HepG2 (cell line): ENCODE measurements around the gene VWA7. TPM values are rescaled to one million over a fixed set of nuclear protein-coding genes. Genes with fewer than 3 reads are reported as not detected.

ENCODE experiments used
- ATAC-seq: fragments of 200-7000 bp; cut with Tn5 transposase; 3 replicates; pipeline ENCODE4 v1.9.1; 2020; ENCODE audit warnings: mild to moderate bottlenecking, moderate library complexity
- BruUV-seq: library from RNA; stranded (reverse); fragments of 400-500 nt; replicated peaks from 2 replicates; lab custom pipeline; 2021; lab: Mats Ljungman, UMichigan
- CTCF ChIA-PET: fragments of 300-600 bp; formaldehyde crosslinking; extraction: SDS; loops from one replicate; lab custom pipeline; 2021; ENCODE audit warnings: low total read pairs, inconsistent platforms, low intra/inter-chr PET ratio; lab: Yijun Ruan, JAX
- POLR2A ChIA-PET: fragments of 350-600 bp; sonication (Branson Sonifier 250); formaldehyde crosslinking; loops from one replicate; lab custom pipeline; 2020; ENCODE audit warnings: antibody characterized with exemption, inconsistent platforms; lab: Yijun Ruan, JAX
- DNase-seq: peaks from one replicate; pipeline ENCODE4 v3.0.0-alpha.2; 2015; ENCODE audit warnings: low spot score
- FAIRE-seq: peaks from 3 replicates; lab custom pipeline; 2011; peaks lifted over from hg19 to GRCh38; lab: Jason Lieb, UNC
- H2AFZ ChIP-seq: one replicate; pipeline ENCODE4 v1.6.1; 2011; ENCODE audit warnings: low read length, inconsistent platforms
- H3K27ac ChIP-seq: fragments of 300-600 bp; 3 replicates; pipeline ENCODE4 v1.8.0; 2011; ENCODE audit warnings: mixed run types, mild to moderate bottlenecking, mixed read lengths, low read length, inconsistent platforms; ENCODE audit not compliant: insufficient read depth; ENCODE audit errors: extremely low read length
- H3K27me3 ChIP-seq, 2 experiments: fragments of 200-600 bp in 1 of 2; 2 replicates in 1 of 2; 3 replicates in 1 of 2; pipeline versions ENCODE4 v1.6.0 to v1.8.0; 2011; ENCODE audit warnings: low read length in 2 of 2, mild to moderate bottlenecking in 2 of 2, moderate library complexity in 2 of 2, inconsistent platforms in 1 of 2; ENCODE audit not compliant: insufficient read depth in 2 of 2, control insufficient read depth in 1 of 2
- H3K36me3 ChIP-seq, 2 experiments: fragments of 200-600 bp in 1 of 2; replicated peaks in 1 of 2; 2 replicates in 1 of 2; 3 replicates in 1 of 2; pipeline versions ENCODE4 v1.5.1 to v1.8.0; 2011; ENCODE audit warnings: low read length in 2 of 2, inconsistent platforms in 1 of 2; ENCODE audit not compliant: insufficient read depth in 2 of 2, control insufficient read depth in 1 of 2
- H3K4me1 ChIP-seq: 2 replicates; pipeline ENCODE4 v1.5.1; 2012; ENCODE audit warnings: low read length, inconsistent platforms; ENCODE audit not compliant: insufficient read depth
- H3K4me2 ChIP-seq: 2 replicates; pipeline ENCODE4 v1.6.0; 2011; ENCODE audit warnings: low read depth, low read length, inconsistent platforms
- H3K4me3 ChIP-seq, 3 experiments: fragments of 200-600 bp in 1 of 3; sonication (generic), shearing (Covaris generic) in 1 of 3; replicated peaks in 1 of 3; 2 replicates each; pipeline ENCODE4 v1.5.1; 2011 to 2016; ENCODE audit warnings: low read length in 3 of 3, inconsistent platforms in 2 of 3, low read depth in 2 of 3, mild to moderate bottlenecking in 2 of 3, control low read depth in 1 of 3, mixed read lengths in 1 of 3; ENCODE audit not compliant: insufficient read depth in 1 of 3
- H3K79me2 ChIP-seq: one replicate; pipeline ENCODE4 v1.6.1; 2011; ENCODE audit warnings: low read length, inconsistent platforms; ENCODE audit not compliant: insufficient read depth
- H3K9ac ChIP-seq: 2 replicates; pipeline ENCODE4 v1.6.0; 2011; ENCODE audit warnings: mild to moderate bottlenecking, low read depth, low read length, inconsistent platforms; ENCODE audit not compliant: insufficient read depth
- H3K9me3 ChIP-seq: 2 replicates; pipeline ENCODE4 v1.5.1; 2012; ENCODE audit warnings: mild to moderate bottlenecking, low read length
- H4K20me1 ChIP-seq: 2 replicates; pipeline ENCODE4 v1.6.0; 2011; ENCODE audit warnings: inconsistent platforms, mild to moderate bottlenecking, low read length, moderate library complexity; ENCODE audit not compliant: insufficient read depth
- SKI ChIP-seq: fragments of 450-650 bp; IDR thresholded peaks from one replicate; pipeline ENCODE4 v1.6.1; 2018; ENCODE audit warnings: mild to moderate bottlenecking; ENCODE audit not compliant: partially characterized antibody
- SRSF9 ChIP-seq: fragments of 200-400 bp; formaldehyde crosslinking; IDR thresholded peaks from 2 replicates; pipeline ENCODE4 v1.6.1; 2018; ENCODE audit warnings: borderline replicate concordance, mild to moderate bottlenecking, low read depth, low read length; ENCODE audit not compliant: insufficient read depth, poor library complexity, severe bottlenecking
- ZNF687 ChIP-seq: sonication (generic); formaldehyde crosslinking; IDR thresholded peaks from 2 replicates; pipeline ENCODE4 v1.5.1; 2020; ENCODE audit warnings: mild to moderate bottlenecking, missing genetic modification reagents, moderate library complexity
- WGBS: methylation state at CpG from one replicate; pipeline ENCODE4 v1.1.6; 2017; ENCODE audit warnings: low lambda C conversion rate; 5-methylcytosine and 5-hydroxymethylcytosine counted together
- in situ Hi-C: cut with HindIII; loops from 2 replicates; pipeline ENCODE4 v1.10.0; 2017; ENCODE audit warnings: low pct_unique_long_range_greater_than_20kb; ENCODE audit not compliant: extremely low pct_ligation_motif_present
- intact Hi-C: fragments of 100-400 bp; cut with micrococcal nuclease; formaldehyde crosslinking; loops from one replicate; pipeline ENCODE4 v1.10.0; 2022; ENCODE audit not compliant: unreplicated experiment
- polyA plus RNA-seq, 8 experiments: library from polyadenylated mRNA; depleted of rRNA in 3 of 8; stranded (reverse) in 7 of 8; unstranded in 1 of 8; fragments of >200 nt; fragmentation: Illumina TruSeq in 4 of 8; extraction: Trizol in 4 of 8; gene quantifications; 2 replicates each; pipeline versions ENCODE4 v1.2.1 to v1.2.3, GENCODE V29; 2011 to 2016; ENCODE audit warnings: low read depth in 4 of 8, missing spikeins in 1 of 8, mixed read lengths in 1 of 8; ENCODE audit not compliant: insufficient read depth in 1 of 8
- total RNA-seq, 5 experiments: library from RNA; depleted of rRNA; stranded (reverse); fragments of >200 nt; fragmentation: Illumina TruSeq; extraction: Trizol; gene quantifications; 2 replicates each; pipeline ENCODE4 v1.2.3, GENCODE V29; 2016; ENCODE audit warnings: low read depth in 1 of 5
- TF ChIP-seq, protein P1 (sequence below): sonication (generic); formaldehyde crosslinking; IDR thresholded peaks from 2 replicates; pipeline ENCODE4 v1.4.0; 2020; ENCODE audit warnings: missing genetic modification reagents, mild to moderate bottlenecking, borderline replicate concordance

The VWA7 gene
- total and polyA plus RNA-seq, 2 of the 13 experiments (the other 11 are each of a cell fraction or from before 2014, with no cell fraction given) = 0.86 to 3.3 TPM

- Histone ChIP-seq H3K36me3 (no peaks in the 10 kb centered on the region), H3K4me3 (no peak overlapping the region), H3K9ac (no peak overlapping the region), H2AFZ (no peak overlapping the region), H3K4me2 (no peak overlapping the region), H3K27me3 (peaks cover 5 to 47% of the 10 kb centered on the region in 2 experiments; a peak in 4 of 5 replicates), H3K4me1 (peaks cover 15% of the 10 kb centered on the region), H3K79me2 (no peaks in the 10 kb centered on the region), H3K27ac (no peak overlapping the region), H4K20me1 (no peaks in the 10 kb centered on the region), H3K9me3 (no peaks in the 10 kb centered on the region)
- no peak for ATAC-seq
- WGBS = 40% methylated on average over 5 of the region's 6 CpGs
- FAIRE-seq = no peak
- intact Hi-C loops (loop anchor here (5.0 kb wide), 1 partner anchor 37 kb away; the partner anchor contains the start of gene LY6G5C), in situ Hi-C loops (no loop called here)
- TF ChIP-seq SKI (no peak), ZNF687 (CRISPR knock-in tag) (peak; percentile 18; the same call in 1 of the 2 replicates)
- ChIA-PET CTCF (no interaction called here), POLR2A (no interaction called here)
- DNase-seq = no peak
- BruUV-seq = no TSS peak
These were observed 58.1 kb downstream of the VWA7 start for GRCh38 chr6:31719001-31719400.

GRCh38 chr6:31718265-31718664 lies 58.9 kb downstream of the VWA7 start:
- no peak for FAIRE-seq
- H3K4me1 ChIP-seq = peaks cover 22% of the 10 kb centered on the region
- no TSS peak for BruUV-seq
- 40% methylated on average over 1 of the region's 1 CpG for WGBS
- no peak overlapping the region for H3K4me3 ChIP-seq
- TF ChIP-seq SRSF9 = no peak
- TF ChIP-seq, protein P1, sequence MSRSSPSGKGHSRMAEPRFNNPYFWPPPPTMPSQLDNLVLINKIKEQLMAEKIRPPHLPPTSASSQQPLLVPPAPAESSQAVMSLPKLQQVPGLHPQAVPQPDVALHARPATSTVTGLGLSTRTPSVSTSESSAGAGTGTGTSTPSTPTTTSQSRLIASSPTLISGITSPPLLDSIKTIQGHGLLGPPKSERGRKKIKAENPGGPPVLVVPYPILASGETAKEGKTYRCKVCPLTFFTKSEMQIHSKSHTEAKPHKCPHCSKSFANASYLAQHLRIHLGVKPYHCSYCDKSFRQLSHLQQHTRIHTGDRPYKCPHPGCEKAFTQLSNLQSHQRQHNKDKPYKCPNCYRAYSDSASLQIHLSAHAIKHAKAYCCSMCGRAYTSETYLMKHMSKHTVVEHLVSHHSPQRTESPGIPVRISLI (CRISPR knock-in tag) = no peak
- TF ChIP-seq, all 625 proteins: peak for 0
- Histone ChIP-seq H3K79me2 (no peaks in the 10 kb centered on the region), H3K36me3 (no peaks in the 10 kb centered on the region), H3K9me3 (no peaks in the 10 kb centered on the region), H3K4me2 (no peak overlapping the region), H3K27me3 (peaks cover 5 to 47% of the 10 kb centered on the region in 2 experiments; a peak in 4 of 5 replicates), H3K27ac (no peak overlapping the region), H4K20me1 (no peaks in the 10 kb centered on the region), H2AFZ (no peak overlapping the region), H3K9ac (no peak overlapping the region)
- DNase-seq (no peak), ATAC-seq (no peak)
- in situ Hi-C loops (no loop called here), intact Hi-C loops (loop anchor here (5.0 kb wide), 1 partner anchor 36 kb away; the partner anchor contains the start of gene LY6G5C)
- ChIA-PET CTCF (interaction anchor here (0.9 kb wide), 1 partner anchor 52 kb away, joined by 3 read pairs; no protein-coding TSS in a partner anchor), POLR2A (interaction anchor here (0.8 to 1.6 kb wide), 3 partner anchors 15 to 109 kb away, joined by 3 to 7 read pairs (median 4); partner anchors contain the start of genes ABHD16A and HSPA1B)
